ENCODE data around the gene SEC14L1.

SEC14L1 gene

GRCh38 chr17:77205396-77206125 is 64.8 kb downstream of the SEC14L1 start:
- in situ Hi-C loops (cut with HindIII; ENCODE audit: low pct_ligation_motif_present, low pct_unique_long_range_greater_than_20kb, low sequenced_read_pairs) = no loop called here

DNA sequence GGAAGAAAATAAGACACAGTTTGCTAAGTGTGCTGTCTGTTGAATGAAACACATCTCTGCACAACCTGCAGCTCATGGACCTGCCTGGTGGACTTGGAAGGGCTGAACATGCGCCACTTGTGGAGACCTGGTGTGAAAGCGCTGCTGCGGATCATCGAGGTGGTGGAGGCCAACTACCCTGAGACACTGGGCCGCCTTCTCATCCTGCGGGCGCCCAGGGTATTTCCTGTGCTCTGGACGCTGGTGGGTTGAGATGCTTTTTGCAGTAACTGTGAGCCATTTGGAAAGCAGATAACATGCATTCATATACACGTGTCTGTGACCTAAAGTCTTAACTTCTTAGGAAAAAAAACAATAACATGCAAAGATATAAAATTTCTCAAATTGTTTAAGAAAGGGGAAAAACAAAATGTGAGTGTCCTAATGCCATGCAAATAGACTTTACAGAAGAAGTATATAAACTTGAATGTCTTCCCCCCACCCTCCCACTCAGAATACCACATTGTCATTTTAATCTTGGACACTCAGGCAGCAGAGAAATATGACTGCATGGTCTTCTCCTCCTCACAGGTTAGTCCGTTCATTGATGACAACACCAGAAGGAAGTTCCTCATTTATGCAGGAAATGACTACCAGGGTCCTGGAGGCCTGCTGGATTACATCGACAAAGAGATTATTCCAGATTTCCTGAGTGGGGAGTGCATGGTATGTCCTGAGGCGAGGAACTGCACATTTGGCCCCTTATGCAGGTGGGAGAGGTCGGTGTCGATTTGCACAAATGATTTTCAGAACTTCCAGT is 65.6 kb downstream of the SEC14L1 start:
- DNase-seq = no peak
- in situ Hi-C loops (cut with HindIII; ENCODE audit: low pct_ligation_motif_present, low pct_unique_long_range_greater_than_20kb, low sequenced_read_pairs) = no loop called here

More at GRCh38 chr17:77205396-77206125, 64.8 kb downstream of the SEC14L1 start:
- DNase-seq = no peak

- DNase-seq = no peak
- in situ Hi-C loops (cut with HindIII; ENCODE audit: low pct_ligation_motif_present, low pct_unique_long_range_greater_than_20kb, low sequenced_read_pairs) = no loop called here
Observed at GRCh38 chr17:77207689-77208216, 67.0 kb downstream of the SEC14L1 start.

DNA sequence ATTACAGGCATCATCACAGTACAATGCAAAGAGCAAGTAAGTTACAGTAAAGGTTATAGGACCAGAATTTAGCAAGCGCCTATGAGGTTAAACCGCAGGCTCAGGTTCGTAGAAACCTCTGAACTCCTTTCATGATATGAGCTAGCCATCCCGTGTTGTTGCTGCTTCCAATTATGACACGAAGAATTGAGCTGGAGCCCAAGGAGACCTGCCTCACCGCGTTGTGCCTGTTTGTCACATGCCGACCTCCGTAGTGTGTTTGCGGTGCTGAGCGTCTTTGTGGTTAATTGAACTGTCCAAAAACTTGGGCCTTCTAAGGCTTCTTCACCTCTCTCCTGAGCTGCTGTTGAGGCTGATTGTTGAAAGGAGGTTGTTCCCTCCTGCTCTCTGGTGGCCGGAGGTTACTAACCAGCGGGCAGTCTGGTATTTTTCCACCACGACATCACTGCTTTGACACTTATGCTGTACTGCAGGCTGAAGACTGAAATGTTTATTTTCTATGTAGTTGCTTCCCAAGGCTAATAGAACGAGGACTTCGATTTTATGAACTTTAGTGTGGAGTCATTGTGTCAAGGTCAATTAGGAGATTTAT is 67.5 kb downstream of the SEC14L1 start:
- in situ Hi-C loops (cut with HindIII; ENCODE audit: low pct_ligation_motif_present, low pct_unique_long_range_greater_than_20kb, low sequenced_read_pairs) = no loop called here

DNA sequence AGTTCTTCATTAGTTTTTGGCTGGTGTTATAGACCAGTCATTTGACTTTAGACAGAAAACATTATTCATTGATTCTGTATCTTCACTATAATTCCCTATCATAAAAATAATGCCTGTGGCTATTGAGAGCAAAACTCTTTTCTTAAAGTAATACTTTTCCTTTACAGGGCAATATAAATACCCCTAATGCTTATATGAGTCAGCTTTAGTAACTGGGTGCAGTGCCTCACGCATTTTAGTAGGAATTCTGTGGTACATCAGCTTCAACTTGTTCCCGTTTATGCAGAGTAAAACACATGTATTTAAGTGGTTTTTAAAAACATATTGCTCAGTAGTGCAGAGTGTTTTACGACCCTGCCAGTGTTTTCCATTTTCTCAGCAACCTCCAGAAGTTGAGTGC is 68.1 kb downstream of the SEC14L1 start:
- no peak for DNase-seq
- in situ Hi-C loops (cut with HindIII; ENCODE audit: low pct_ligation_motif_present, low pct_unique_long_range_greater_than_20kb, low sequenced_read_pairs) = no loop called here

More for the DNA sequence above, 67.5 kb downstream of the SEC14L1 start:
- DNase-seq = peak; percentile 21

GRCh38 chr17:77209330-77209748 is 68.6 kb downstream of the SEC14L1 start:
- in situ Hi-C loops (cut with HindIII; ENCODE audit: low pct_ligation_motif_present, low pct_unique_long_range_greater_than_20kb, low sequenced_read_pairs) = no loop called here
- DNase-seq = no peak

DNA sequence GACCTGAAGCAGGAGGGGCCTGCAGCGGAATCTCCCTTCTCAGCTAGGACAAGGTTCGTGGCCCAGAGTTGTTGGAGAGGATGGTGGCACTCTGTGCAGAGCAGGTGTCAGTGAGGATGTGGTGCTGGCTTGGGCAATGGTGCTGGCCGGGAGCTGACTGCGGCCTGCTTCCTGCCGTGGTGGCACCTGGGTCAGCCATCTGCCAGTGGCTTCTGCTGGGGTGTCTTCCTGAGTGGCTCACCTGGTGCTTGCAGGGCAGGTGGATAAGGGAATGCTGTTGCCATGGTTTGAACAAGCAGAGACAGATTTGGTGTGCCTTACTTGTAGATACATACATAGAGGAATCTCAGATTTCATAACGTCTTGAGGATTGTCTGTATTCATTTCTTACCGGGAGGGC is 69.6 kb downstream of the SEC14L1 start:
- in situ Hi-C loops (cut with HindIII; ENCODE audit: low pct_ligation_motif_present, low pct_unique_long_range_greater_than_20kb, low sequenced_read_pairs) = no loop called here
- no peak for DNase-seq

DNA sequence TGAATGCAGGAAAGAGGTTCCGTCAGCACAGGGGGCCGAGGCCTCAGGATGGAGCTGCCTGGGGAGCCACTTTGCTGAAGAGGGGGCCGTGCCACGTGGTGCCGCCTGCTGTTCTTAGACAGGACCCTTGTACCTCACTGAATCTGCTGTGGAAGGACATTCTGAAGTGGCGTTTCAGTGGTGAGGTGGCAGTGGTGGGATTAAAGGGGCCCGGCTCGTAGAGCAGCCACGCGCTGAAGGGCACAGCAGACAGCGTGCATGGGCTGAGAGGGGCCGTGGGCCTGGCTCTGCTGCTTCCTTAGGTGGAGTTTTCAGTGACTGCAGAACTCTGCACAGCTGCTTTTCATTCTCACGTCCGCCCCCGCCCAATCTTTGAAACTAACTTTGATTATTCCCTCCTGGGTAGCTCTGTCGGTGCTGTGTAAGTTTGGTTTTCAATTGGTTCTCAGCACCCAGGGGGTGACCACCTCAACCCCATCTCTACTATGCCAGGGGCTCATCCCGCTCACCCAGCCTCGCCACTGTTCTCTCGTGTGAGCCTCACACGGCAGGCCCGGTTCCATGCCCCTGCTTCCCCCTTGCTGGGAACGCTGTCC is 70.3 kb downstream of the SEC14L1 start:
- in situ Hi-C loops (cut with HindIII; ENCODE audit: low pct_ligation_motif_present, low pct_unique_long_range_greater_than_20kb, low sequenced_read_pairs) = no loop called here
- DNase-seq = no peak

DNA sequence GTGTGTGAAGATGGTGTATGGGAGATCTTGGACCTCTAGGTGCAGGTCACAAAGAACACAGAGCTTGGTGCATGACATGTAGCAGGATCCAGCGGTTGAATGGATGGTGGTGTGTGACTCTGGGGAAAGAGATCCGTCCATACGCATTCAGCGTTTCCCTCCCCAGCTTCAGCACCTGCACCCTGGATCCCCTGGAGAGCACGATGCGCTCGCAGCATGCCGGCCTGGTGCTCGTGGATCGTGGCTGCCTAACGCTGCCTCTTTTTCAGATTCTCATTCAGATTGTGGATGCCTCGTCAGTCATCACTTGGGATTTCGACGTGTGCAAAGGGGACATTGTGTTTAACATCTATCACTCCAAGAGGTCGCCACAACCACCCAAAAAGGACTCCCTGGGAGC is 70.9 kb downstream of the SEC14L1 start:
- in situ Hi-C loops (cut with HindIII; ENCODE audit: low pct_ligation_motif_present, low pct_unique_long_range_greater_than_20kb, low sequenced_read_pairs) = no loop called here
- DNase-seq = no peak

GRCh38 chr17:77212081-77212832 is 71.5 kb downstream of the SEC14L1 start:
- DNase-seq = no peak
- in situ Hi-C loops (cut with HindIII; ENCODE audit: low pct_ligation_motif_present, low pct_unique_long_range_greater_than_20kb, low sequenced_read_pairs) = no loop called here

DNA sequence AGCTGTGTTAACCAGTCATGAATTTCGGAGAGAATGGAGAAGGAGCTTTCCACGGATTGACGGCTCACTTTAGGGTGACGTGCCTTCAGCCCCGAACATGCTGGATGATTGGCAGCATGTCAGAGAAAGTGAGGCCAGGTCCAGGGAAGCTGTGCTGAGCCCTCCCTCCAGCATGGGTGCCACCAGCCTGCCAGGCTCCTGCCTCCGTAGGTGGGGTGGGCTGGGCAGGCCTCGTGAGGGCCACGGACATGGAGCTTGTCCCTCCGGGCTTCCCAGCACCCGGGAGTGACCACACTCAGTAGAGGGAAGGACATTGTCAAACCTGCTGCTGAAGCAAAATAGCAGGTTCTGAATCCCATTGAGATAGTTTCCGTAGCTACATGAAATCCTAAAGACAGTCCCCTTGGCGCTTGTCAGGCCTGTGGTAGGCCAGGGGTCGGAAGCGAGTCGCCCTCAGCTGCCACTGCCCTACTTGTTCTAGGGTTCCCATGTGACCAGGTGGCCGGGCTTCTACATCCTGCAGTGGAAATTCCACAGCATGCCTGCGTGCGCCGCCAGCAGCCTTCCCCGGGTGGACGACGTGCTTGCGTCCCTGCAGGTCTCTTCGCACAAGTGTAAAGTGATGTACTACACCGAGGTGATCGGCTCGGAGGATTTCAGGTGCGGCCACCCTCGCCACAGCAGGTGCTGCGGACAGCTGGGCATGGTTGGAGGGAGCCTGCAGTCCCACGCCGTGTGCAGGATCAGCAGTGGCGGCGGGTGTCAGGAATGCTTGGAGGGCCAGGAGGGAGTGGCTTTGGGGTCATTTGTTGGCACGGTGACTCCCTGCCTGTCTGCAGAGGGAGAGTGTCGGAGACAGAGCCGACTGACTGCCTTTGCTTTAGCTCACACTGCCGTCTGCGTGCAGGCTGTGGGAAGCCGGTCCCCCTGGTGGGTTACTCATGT is 72.3 kb downstream of the SEC14L1 start:
- in situ Hi-C loops (cut with HindIII; ENCODE audit: low pct_ligation_motif_present, low pct_unique_long_range_greater_than_20kb, low sequenced_read_pairs) = no loop called here
- DNase-seq = no peak

DNA sequence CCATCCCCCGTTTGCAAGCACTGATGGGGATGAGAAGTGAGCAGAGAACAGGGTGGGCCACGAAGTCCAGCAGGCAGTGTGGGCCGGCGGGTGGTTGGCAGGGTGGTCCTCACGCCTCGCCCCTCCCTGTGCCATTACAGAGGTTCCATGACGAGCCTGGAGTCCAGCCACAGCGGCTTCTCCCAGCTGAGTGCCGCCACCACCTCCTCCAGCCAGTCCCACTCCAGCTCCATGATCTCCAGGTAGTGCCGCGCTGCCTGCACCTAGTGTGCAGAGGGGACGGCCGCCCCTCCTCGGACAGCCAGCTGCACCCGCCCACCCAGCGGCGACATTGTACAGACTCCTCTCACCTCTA is 73.0 kb downstream of the SEC14L1 start:
- DNase-seq = no peak
- in situ Hi-C loops (cut with HindIII; ENCODE audit: low pct_ligation_motif_present, low pct_unique_long_range_greater_than_20kb, low sequenced_read_pairs) = no loop called here

DNA sequence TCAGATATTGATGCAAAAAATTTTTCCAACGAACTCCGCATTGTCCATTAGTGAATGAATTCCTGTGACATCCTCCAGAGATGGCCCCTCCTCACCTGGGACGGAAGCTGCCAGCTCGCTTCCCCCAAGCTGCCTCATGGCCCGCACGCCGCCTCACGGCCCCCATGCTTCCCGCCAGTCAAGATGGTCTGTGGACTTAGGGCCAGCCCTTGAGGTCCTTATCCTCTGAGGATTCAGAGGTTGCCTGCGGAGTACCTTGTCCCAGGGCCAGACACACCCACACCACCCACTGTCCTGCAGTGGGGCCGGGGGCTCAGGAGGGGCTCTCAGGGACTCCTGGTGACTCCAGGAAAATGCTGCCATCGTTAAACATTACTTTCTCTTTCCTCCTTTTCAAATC is 73.6 kb downstream of the SEC14L1 start:
- DNase-seq = no peak
- in situ Hi-C loops (cut with HindIII; ENCODE audit: low pct_ligation_motif_present, low pct_unique_long_range_greater_than_20kb, low sequenced_read_pairs) = no loop called here

DNA sequence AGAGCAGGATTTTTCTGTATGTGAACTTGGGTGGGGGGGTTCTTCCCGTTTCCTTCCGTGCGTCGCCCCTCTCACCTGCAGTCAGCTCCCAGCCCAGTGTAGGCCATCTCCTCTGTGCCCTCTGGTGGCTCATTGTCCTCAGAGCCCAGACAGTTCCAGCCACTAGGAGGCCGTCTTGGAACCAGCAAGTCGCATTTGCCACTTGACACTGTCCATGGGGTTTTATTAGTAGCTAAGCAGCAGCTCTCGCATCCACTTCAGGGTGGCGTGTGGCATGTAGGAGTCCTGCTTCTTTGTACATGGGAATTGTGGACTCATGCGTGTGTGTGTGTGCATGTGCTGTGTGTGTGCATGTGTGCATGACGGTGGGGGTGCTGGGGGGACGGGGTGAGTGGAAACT is 74.0 kb downstream of the SEC14L1 start:
- DNase-seq = peak; percentile 63
- in situ Hi-C loops (cut with HindIII; ENCODE audit: low pct_ligation_motif_present, low pct_unique_long_range_greater_than_20kb, low sequenced_read_pairs) = no loop called here

DNA sequence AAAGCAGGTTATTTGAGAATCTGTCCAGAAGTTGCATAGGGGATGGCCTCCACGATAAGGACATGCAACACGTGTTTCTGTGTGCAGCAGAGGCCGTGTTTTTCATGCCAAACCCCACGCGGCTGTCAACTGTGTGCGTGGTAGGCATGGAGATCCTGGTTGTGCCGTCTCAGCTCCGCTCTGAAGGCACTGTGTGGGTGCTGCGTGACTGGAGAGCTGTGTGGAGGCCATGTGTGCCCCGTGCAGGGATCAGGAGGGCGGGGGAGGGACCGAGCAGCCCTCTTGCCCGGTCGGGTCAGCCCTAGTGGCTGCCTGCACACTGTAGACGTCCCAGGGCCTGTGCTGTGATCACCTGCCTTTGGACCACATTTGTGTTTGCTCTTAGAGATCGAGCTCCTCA is 74.5 kb downstream of the SEC14L1 start:
- no peak for DNase-seq
- in situ Hi-C loops (cut with HindIII; ENCODE audit: low pct_ligation_motif_present, low pct_unique_long_range_greater_than_20kb, low sequenced_read_pairs) = no loop called here

GRCh38 chr17:77216486-77216885 is 75.7 kb downstream of the SEC14L1 start:
- in situ Hi-C loops (cut with HindIII; ENCODE audit: low pct_ligation_motif_present, low pct_unique_long_range_greater_than_20kb, low sequenced_read_pairs) = no loop called here

GRCh38 chr17:77217123-77217522 is 76.4 kb downstream of the SEC14L1 start:
- in situ Hi-C loops (cut with HindIII; ENCODE audit: low pct_ligation_motif_present, low pct_unique_long_range_greater_than_20kb, low sequenced_read_pairs) = no loop called here
- no peak for DNase-seq

More at GRCh38 chr17:77216486-77216885, 75.7 kb downstream of the SEC14L1 start:
- no peak for DNase-seq

Data from ACHN (cell line).